HL-60 (cell line): ENCODE results near the gene RAET1L.

Source experiments
- CTCF ChIP-seq: IDR thresholded peaks from one replicate; pipeline ENCODE4 v1.5.1; 2011; ENCODE audit warnings: low read length, control low read depth, inconsistent platforms; ENCODE audit not compliant: insufficient read depth
- GABPA ChIP-seq: IDR thresholded peaks from 2 replicates; pipeline ENCODE4 v1.6.1; 2012; ENCODE audit warnings: low read depth
- POLR2AphosphoS5 ChIP-seq: IDR thresholded peaks from 2 replicates; pipeline ENCODE4 v1.6.1; 2012; ENCODE audit warnings: low read depth
- SPI1 ChIP-seq: IDR thresholded peaks from 2 replicates; pipeline ENCODE4 v1.6.1; 2012; ENCODE audit warnings: low read depth, mild to moderate bottlenecking, borderline replicate concordance
- TF ChIP-seq, protein P1 (sequence below): IDR thresholded peaks from 2 replicates; pipeline ENCODE4 v1.6.1; 2012; ENCODE audit warnings: low read depth; ENCODE audit not compliant: insufficient replicate concordance

- TF ChIP-seq CTCF (no peak), GABPA (no peak), POLR2AphosphoS5 (no peak), SPI1 (peak; percentile 38; the same call in 1 of the 2 replicates)
- TF ChIP-seq, protein P1, sequence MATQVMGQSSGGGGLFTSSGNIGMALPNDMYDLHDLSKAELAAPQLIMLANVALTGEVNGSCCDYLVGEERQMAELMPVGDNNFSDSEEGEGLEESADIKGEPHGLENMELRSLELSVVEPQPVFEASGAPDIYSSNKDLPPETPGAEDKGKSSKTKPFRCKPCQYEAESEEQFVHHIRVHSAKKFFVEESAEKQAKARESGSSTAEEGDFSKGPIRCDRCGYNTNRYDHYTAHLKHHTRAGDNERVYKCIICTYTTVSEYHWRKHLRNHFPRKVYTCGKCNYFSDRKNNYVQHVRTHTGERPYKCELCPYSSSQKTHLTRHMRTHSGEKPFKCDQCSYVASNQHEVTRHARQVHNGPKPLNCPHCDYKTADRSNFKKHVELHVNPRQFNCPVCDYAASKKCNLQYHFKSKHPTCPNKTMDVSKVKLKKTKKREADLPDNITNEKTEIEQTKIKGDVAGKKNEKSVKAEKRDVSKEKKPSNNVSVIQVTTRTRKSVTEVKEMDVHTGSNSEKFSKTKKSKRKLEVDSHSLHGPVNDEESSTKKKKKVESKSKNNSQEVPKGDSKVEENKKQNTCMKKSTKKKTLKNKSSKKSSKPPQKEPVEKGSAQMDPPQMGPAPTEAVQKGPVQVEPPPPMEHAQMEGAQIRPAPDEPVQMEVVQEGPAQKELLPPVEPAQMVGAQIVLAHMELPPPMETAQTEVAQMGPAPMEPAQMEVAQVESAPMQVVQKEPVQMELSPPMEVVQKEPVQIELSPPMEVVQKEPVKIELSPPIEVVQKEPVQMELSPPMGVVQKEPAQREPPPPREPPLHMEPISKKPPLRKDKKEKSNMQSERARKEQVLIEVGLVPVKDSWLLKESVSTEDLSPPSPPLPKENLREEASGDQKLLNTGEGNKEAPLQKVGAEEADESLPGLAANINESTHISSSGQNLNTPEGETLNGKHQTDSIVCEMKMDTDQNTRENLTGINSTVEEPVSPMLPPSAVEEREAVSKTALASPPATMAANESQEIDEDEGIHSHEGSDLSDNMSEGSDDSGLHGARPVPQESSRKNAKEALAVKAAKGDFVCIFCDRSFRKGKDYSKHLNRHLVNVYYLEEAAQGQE, result no peak
These were observed 8.0 kb upstream of the RAET1L start for GRCh38 chr6:150033207-150033771.
